ENCODE data around the gene ARL4A.
"Not testable (repeated sequence)": the region's sequence is repeated elsewhere in the genome, so short reads cannot be mapped to it uniquely, and the experiment has no call there.

The ARL4A gene

DNA sequence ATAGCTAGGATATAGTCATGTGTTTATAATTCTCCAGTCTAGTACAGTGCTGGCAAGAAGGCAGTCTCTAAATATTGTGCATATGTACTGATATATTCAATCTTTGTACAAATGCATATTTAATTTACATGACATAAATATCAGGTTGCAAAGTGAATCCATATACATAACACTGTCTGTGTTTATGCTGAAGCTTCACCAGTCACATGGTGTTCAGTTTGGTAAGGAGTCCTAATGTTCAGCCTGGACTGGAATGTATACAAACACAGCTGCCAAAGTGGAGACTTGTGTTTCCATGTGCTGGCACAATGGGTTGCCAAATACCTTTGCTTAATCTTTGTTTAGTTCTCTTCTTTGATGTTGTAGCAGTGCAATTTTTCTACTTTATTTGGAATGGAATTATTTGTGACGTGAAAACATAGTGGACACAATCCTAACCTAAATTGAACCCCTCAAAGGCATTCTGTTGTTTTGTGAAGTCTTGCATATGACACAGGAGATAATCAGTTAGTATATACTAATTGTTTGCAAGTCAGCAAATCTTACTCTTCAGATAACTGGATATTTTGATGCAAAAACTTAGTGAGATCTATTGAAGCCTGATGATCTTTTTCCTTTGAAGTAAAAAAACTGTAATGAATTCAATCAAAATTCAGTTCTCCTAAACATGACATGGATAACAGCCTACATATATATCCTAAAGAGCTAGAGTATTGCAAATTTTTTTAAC is 17.3 kb upstream of the ARL4A start:
- DNase-seq = peak; percentile 66

DNA sequence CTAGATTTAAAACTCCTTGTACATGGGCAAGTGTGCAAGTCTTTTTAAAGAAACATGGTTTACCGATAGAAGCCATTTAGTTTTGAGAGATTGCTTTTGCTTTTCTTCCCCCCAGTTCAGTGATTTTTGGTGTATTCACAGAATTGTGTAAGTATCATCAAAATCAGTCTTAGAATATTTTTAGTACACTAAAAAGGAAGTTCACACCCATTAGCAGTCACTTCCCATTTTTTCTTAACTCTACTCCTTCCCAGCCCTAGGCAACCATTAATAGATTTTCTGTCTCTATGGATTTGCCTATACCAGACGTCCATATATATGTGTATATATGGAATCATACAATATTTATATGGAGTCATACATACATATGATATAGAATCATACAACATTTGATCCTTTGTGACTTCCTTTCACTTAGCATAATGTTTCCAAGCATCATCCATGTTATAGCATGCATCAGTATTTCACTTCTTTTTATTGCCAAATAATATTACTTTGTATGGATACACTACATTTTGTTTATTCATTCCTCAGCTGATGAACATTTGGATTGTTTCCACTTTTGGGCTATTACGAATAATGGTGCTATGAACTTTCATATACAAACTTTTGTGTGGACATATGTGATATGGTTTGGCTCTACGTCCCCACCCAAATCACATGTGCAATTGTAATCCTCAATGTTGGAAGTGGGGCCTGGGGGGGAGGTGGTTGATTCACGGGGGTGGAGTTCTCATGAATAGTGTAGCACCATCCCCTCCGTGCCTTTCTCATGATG is 16.5 kb upstream of the ARL4A start:
- DNase-seq = no peak

DNA sequence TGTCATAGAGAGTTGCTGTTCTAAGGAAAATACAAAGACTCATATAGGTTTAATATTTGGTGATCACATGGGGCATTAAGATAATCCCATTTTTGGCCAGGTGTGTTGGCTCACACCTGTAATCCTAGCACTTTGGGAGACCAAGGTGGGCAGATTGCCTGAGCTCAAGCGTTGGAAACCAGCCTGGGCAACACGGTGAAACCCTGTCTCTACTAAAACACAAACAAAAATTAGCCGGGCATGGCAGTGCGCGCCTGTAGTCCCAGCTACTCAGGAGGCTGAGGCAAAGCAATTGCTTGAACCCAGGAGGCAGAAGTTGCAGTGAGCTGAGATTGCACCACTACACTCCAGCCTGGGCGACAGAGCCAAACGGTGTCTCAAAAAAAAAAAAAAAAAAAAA is 14.0 kb upstream of the ARL4A start:
- DNase-seq = not testable (repeated sequence)

DNA sequence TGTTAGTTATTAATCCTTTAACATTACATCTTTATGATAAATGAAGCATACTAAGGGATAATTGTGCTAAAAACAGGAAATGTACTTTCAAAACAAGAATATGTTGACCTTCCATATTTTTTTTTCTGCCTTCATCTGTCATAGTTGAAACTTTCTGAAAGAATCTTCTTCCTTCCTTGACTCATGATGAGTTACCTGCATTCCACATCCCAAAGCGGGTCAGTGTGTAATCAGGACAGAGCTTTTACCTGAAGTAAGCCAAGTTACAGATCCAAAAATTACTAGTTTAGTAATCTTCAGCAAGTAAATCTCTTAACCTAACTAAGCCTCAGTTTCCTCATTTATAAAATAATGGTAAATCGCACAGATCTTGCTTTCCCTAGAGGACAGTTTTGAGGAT is 13.4 kb upstream of the ARL4A start:
- DNase-seq = no peak

DNA sequence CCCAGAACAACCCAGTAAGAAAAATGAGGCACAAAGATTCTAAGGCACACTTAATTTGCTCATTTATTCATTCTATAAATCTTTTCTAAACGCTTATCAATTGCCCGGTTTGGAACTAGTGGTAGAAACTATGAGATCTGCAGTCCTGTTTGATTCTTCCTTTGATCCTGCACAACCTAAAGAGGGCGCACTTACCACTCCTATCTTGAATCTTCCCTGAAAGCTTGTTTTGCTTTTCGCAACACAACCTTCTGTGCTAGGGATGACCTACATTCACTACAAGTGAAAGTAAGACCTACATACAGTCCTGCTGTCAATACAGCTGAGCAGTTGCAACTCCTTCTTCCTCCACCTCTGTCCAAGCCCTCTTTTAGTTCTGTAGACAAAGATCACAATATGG is 12.6 kb upstream of the ARL4A start:
- DNase-seq = no peak

DNA sequence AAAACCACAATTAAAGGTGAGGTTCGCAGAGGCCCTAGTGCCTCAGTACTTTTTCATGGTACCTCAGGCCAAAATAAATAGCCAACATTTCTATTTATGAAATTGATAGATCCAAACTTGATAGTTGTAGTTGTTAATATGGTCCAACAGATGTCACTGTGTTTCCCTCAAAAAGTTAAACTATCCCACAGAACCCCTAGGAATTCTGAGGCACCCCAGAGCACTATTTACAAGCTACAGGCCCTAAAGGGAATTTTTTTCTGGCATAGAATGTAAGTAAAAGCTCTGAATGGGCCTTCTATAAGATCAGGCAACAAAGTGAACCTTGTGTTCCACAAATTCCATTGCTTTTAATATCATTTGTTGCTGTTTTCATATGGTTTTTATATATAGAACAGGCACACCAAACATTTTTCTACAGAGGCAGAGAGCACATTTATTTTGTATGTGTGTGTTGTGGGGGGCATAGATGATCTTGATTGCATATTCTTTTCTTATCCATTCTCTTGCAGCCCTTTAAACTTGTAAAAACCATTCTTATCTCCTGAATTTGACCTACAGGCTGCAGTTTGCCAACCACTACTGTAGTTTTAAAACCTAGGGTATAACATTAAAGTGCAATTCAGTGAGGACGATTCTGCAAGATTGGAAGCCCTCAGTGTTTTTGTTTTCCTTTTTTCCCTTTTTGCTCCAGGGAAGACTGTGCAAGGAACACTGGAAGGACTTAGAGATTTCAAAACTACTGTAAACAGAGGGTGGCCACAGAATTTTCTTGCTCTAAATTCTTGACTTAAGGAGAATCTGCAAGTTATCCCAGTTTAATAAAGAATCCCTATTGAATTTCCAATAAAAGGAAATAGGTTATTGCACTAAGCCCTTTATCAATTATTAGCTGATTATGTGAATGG is 3.5 kb upstream of the ARL4A start:
- DNase-seq = peak; percentile 29

DNA sequence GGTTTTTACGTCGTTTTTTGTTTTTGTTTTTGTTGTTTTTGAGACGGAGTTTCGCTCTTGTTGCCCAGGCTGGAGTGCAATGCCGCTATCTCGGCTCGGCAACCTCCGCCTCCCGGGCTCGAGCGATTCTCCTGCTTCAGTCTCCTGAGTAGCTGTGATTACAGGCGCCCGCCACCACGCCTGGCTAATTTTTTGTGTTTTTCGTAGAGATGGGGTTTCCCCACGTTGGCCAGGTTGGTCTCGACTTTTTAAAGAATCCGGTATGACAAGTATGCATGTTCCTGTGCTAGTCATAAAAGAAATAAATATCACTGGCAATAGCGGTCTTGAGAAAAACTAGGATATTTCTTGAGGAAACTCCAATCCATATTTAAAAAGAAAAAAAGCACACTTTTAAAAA is 2.7 kb upstream of the ARL4A start:
- no peak for DNase-seq

DNA sequence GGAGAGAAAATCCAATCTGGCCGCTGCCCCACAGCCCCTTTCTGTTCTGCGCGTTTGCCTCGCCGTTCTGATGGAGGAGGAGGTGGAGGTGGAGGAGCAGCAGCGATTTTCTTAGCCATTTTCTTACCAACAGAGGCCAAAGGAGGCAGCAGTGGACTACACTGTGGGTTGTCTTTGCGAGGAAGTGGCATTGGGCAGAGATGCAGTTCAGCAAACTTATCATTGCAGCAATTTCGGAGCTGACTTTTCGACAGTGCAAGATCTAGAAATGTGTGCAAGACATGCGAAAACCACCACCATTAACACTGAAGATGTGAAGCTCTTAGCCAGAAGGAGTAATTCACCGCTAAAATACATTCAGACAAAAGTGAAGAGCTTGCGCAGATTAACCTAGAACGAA is 1.9 kb upstream of the ARL4A start:
- peak; percentile 32 for DNase-seq

DNA sequence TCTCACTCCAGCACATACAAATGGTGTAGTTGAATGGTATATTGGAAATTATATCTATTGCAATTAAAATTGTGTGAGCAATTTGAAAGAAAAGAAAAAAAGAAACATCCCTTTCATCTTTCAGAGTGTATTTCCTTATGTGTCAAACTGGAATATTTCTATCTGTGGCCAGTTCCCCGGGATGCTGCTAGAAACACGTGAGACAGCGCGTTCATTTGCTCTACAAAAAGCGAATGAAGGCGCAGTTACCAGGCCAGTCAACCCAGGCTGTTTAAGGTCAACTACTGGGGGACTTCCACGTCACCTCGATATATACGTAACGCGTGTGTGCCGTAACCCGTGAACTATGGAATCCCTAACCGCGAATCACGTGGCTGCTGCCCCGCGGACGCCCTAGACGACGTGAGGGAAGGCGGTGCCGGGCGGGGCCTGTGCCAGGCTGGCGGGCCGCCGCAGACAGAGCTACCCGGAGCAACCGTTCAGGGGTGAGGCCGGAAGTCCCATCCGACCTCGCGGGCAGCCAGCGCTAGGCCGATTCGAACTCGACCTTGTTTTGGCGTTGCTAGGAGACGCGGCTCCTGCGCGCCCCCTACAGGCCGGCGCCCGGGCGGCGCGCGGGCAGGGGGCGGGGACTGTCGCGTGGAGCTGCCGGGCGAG is 1.1 kb upstream of the ARL4A start:
- peak; percentile 82 for DNase-seq

DNA sequence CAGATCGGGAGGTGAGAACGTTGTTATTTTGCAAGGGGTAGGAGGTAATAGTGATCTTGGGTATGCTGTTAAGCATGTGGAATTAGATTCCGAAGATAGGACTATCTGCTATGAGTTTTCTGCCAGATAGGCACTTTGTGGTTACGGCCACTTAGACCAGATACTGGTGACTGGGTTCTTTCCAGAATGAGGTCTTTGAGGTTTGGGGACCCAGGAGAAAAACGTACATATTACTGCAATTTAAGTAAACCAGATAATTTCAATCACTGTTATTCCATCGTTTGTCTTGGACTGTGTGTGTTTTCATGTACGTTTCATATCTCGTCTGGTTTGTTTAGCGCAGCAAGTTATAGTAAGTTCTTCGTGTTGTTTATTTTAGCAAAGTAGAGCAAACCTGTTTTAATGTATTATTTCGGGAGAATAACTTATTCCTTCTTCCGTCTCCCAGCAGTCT is 312 bp downstream of the ARL4A start:
- no peak for DNase-seq

DNA sequence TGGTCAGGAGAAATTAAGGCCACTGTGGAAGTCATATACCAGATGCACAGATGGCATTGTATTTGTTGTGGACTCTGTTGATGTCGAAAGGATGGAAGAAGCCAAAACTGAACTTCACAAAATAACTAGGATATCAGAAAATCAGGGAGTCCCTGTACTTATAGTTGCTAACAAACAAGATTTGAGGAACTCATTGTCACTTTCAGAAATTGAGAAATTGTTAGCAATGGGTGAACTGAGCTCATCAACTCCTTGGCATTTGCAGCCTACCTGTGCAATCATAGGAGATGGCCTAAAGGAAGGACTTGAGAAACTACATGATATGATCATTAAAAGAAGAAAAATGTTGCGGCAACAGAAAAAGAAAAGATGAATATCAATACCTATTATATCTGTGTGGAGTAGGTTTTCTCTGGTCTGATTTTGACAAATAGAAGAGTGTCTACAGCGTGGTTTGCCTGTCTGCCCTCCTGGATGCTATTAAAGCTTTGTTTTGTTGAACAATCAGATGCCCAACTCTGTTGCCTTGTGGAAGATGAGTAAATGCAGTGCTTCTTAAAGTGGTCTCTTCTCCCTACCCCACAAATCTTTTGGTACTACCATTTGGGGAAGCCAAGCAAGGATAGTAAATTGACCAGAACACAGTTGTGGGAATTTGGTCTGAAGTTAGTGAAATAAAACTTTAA is 1.2 kb downstream of the ARL4A start:
- DNase-seq = not testable (repeated sequence)

DNA sequence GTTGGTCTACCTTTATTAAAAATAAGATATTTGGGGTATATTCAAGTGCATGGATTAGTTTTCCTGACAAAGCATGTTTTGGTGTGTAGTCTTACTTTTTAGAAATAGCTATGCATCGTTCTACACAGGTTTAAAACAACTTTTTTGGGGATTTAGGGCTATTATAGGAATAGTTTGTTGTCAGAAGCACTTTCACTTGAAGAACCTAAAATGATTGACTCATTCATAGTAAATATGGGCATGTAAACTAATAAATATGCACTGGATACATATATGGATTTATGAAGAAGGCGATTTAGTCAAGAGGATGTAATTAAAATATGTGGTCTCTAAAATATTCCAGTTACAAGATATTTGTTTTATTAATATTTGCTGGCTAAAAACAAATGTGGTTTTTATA is 2.0 kb downstream of the ARL4A start:
- no peak for DNase-seq

DNA sequence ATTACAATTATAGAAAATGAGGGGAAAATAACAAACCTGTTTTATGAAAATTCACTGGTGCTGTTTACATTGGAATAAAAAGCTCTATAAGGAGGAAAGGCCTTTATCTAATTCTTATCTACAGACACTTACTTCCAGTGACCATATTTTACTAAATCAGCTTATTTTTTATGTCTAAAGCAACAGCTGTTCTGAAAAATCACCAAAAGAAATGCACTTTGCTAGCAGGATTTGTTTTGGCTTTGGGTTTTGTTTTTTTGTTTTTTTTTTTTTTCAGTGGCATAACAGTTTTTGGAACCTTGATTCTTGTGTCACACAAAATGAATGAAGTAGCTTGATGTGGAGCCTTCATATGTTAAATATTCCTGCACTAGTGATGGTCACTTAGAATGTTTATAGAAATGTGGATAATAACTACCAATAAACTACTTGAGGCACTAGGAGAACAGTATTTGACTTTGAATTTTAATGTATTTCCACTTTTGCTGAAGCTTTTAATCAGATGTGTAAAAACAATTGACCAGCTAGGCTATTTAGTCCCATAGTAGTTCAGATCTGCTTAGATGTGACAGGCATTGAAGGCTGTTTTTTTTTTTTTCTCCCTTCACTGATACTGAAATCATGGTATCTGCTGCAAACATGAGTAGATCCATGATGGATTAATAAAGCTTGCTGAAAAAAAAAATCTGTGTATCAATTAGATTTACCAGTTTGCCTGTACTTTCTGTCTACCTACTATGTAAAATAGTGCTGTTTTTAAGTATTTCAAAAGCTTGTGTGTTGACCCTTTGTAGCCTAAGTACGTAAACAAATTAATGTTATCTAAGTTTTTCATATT is 2.8 kb downstream of the ARL4A start:
- no peak for DNase-seq

DNA sequence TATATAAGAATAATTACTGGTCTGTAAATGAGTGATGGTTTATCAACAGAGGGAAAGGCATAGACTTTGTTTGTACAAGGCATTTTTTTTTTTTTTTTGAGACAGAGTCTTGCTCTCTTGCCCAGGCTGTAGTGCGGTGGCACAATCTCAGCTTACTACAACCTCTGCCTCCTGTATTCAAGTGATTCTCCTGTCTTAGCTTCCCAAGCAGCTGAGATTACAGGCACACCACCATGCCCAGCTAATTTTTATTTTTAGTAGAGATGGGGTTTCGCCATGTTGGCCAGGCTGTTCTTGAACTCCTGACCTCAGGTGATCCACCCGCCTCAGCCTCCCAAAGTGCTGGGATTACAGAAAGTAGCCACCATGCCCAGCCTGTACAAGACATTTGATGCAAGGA is 4.0 kb downstream of the ARL4A start:
- not testable (repeated sequence) for DNase-seq

DNA sequence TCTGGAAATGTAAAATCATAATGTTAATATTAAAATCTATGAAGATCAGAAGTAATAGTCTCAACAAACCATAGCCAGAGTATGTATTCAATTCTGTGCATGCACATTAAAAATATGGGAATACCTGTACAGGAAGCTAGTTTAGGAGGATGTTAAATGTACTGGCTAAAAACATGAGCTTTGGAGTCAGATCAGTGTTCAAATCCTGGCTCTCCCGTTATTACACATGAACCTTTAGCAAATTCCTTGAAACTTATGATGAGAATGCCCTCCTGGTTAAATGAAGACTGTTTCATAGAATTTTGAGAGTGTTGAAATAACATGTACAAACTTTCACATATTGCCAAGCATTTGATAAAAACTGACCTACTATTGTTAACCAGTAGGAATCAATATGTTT is 4.6 kb downstream of the ARL4A start:
- no peak for DNase-seq

DNA sequence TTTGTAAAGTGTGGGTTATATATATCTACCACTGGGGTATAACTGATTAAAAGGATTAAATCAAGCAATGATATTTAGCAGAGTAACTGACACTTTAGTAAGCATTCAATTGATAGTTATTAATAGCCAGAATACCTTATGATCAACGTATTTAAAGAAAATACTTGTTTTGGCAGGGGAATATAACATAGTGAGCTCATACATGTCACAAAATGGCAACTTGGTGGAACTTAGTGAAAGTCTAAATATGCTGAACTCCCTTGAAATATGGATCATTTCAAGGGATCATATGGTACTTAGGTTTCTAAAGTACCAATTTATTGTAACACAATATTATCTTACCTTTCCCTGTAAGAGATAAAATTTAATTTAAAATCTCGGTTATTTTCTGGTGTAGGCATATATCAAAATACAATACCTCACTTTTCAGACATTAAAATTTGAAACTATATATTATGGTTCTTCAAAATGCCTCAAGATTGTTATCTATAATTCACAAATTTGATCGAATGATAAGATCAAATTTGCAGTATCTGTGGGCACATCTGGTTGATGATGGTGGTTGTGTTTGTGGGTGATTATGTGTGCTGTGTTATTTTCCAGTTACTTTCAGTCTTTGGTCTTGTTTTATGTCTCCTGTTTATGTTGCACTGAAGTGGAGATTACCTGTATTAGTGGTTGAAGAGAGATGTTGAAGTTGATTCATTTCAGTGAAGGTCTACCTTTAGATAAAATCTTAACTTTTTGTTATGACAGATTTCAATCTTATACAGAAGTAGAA is 5.2 kb downstream of the ARL4A start:
- no peak for DNase-seq

DNA sequence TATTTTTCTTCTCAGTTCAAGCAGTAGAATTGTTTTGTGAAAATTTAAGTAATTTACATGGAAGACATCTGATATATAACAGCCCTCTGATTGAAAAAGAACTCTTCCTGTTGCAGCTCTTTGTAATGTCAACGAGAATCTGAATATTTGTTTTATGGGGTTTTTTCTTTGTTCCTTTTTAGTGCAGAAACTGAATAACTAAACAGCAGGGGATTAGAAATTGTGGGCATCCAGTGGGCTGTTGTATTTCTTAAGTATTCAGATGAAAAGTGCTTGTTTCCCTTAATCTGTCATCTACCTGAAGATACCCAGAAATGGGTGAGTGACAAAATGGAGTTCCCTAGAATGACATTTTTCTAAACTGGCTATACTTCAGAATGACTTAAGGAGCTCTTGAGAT is 7.4 kb downstream of the ARL4A start:
- no peak for DNase-seq

DNA sequence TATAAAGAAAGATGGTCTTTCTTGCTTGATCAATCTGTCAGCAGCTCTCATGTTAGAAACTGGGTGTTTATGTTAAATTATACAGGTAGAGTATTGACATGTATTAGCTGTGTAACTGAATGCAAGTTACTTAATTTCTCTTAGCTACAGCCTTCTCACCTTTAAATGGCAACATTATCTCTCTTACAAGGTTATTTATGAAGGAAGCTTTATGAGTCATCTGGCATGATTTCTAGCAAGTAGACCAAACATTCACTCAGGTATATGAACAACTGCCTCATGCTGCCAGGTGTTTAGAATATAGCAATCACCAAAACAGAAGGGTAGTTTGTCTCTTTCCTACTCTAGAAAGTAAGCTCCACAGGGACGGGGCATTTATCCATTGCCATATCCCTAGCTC is 8.5 kb downstream of the ARL4A start:
- DNase-seq = no peak

DNA sequence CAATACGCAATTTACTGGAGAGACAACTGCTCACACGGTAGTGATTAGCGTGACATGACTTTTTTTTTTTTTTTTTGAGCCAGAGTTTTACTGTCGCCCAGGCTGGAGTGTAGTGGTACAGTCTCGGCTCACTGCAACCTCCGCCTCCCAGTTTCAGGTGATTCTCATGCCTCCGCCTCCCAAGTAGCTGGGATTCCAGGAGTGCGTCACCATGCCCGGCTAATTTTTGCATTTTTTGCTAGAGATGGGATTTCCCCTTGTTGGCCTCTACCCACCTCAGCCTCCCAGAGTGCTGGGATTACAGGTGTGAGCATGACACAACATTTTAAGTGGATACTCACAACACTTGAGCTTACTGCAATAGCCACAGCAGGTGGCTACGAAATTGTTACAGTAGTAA is 11.9 kb downstream of the ARL4A start:
- no peak for DNase-seq

DNA sequence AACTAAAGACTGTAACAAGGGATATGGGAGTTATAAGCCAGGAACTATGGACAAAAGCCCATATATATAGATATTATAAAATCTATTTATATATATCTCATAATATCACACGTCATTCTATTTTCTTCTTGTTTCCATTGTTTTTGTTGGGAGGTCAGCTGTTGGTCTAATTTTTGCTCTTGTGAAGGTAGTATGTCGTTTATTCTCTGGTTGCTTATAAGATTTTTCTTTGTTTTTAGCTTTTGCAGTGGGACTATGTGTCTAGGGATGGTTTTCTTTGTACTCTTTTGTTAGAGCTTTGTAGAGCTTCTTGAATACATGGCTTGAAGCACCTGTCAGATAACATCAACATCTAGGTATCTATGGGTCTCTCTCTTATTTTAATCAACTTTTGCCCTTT is 14.0 kb downstream of the ARL4A start:
- DNase-seq = no peak

DNA sequence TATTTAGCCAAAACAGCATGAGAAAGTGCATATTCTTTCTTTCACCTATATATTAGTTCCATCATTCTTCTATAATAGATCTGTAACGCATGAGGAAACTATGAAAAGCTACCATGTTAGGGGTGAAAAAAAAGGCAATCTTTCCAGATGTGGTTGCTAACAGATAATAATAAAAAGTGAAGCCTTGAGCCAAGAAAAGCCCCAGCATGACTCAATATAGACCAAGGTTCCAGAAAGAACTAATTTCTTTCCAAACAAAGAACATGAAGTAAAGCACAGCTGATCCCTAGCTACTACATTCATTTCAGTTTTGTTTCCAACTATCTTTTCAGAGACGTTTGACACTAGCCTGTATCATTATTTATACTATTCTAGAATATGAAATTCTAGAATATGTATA is 16.4 kb downstream of the ARL4A start:
- peak; percentile 49 for DNase-seq
